MM.1S (cell line): ENCODE results near the gene BPIFB3.

Experiments used
- DNase-seq: peaks from one replicate; pipeline ENCODE4 v3.0.0-alpha.2; 2015
- H2AFZ ChIP-seq: fragments of 300-600 bp; sonication (generic); 2 replicates; pipeline ENCODE4 v1.6.0; 2016; ENCODE audit warnings: antibody characterized with exemption, low read length
- H3F3A ChIP-seq: fragments of 300-600 bp; sonication (generic); 2 replicates; pipeline ENCODE4 v1.6.1; 2016; ENCODE audit warnings: mild to moderate bottlenecking, antibody characterized with exemption, low read length, moderate library complexity, mixed read lengths; ENCODE audit not compliant: insufficient read depth
- H3K27ac ChIP-seq: fragments of 300-600 bp; sonication (generic); 2 replicates; pipeline ENCODE4 v1.5.1; 2016; ENCODE audit warnings: mild to moderate bottlenecking, low read length
- H3K27me3 ChIP-seq: fragments of 300-600 bp; sonication (generic); replicated peaks from 2 replicates; pipeline ENCODE4 v1.6.0; 2016; ENCODE audit warnings: low read length; ENCODE audit not compliant: insufficient read depth
- H3K36me3 ChIP-seq: fragments of 300-600 bp; sonication (generic); replicated peaks from 2 replicates; pipeline ENCODE4 v1.6.1; 2016; ENCODE audit warnings: mild to moderate bottlenecking, low read length, mixed read lengths; ENCODE audit not compliant: insufficient read depth
- H3K4me1 ChIP-seq: fragments of 300-600 bp; sonication (generic); 2 replicates; pipeline ENCODE4 v1.6.1; 2016; ENCODE audit warnings: low read length, mixed read lengths
- H3K4me2 ChIP-seq: fragments of 300-600 bp; sonication (generic); 2 replicates; pipeline ENCODE4 v1.6.0; 2016; ENCODE audit warnings: low read depth, low read length
- H3K4me3 ChIP-seq: fragments of 300-600 bp; sonication (generic); 2 replicates; pipeline ENCODE4 v1.5.1; 2016; ENCODE audit warnings: low read length, mixed read lengths
- H3K79me2 ChIP-seq: fragments of 300-600 bp; sonication (generic); 2 replicates; pipeline ENCODE4 v1.6.1; 2016; ENCODE audit warnings: mixed run types, low read length, mixed read lengths
- H3K9ac ChIP-seq: fragments of 300-600 bp; sonication (generic); 2 replicates; pipeline ENCODE4 v1.6.1; 2016; ENCODE audit warnings: low read length, mixed read lengths
- H3K9me2 ChIP-seq: fragments of 300-600 bp; sonication (generic); replicated peaks from 2 replicates; pipeline ENCODE4 v1.6.1; 2016; ENCODE audit warnings: mild to moderate bottlenecking, low read length, mixed read lengths; ENCODE audit not compliant: insufficient read depth
- H3K9me3 ChIP-seq: fragments of 300-600 bp; sonication (generic); replicated peaks from 2 replicates; pipeline ENCODE4 v1.6.1; 2016; ENCODE audit warnings: mild to moderate bottlenecking, low read length, mixed read lengths; ENCODE audit not compliant: insufficient read depth
- H4K20me1 ChIP-seq: fragments of 300-600 bp; sonication (generic); 2 replicates; pipeline ENCODE4 v1.6.1; 2016; ENCODE audit warnings: mild to moderate bottlenecking, low read length, moderate library complexity, mixed read lengths; ENCODE audit not compliant: insufficient read depth
- CTCF ChIP-seq: fragments of 300-600 bp; sonication (generic); IDR thresholded peaks from 2 replicates; pipeline ENCODE4 v1.5.1; 2016; ENCODE audit warnings: antibody characterized with exemption, low read length, mixed read lengths
- EZH2 ChIP-seq: fragments of 300-600 bp; sonication (generic); optimal IDR thresholded peaks from 2 replicates; pipeline ENCODE3; 2017; ENCODE audit warnings: low read depth, mild to moderate bottlenecking, antibody characterized with exemption, low read length, mixed read lengths
- EZH2phosphoT487 ChIP-seq: fragments of 300-600 bp; sonication (generic); IDR thresholded peaks from 2 replicates; pipeline ENCODE4 v1.6.1; 2018; ENCODE audit warnings: antibody characterized with exemption, low read length

BPIFB3 gene

DNA sequence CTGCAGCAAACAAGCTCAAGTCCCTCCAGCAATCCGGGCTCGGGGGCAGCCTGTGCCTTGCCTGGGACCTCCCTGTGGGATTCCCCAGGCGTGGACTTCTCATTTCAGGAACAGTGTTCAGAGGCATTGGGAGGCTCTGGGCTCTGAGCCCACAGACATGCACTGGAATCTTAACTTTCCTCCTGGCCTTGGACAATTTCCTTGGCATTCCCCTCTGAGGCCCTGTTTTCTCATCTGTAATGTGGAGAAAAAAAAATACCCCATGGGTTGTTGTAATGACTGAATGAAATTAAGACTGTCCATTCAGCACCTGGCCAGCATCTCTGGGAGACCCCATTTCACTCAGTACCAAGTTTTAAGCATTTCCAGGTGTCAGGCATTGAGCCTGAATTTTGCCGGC, 43.3 kb downstream of the BPIFB3 start:
- no peaks in the 10 kb centered on the region for H3K4me1 ChIP-seq
- H3K27me3 ChIP-seq = peaks cover 31% of the 10 kb centered on the region
- H3F3A ChIP-seq = no peaks in the 10 kb centered on the region
- H3K9ac ChIP-seq = no peak overlapping the region
- no peak overlapping the region for H3K4me2 ChIP-seq
- H3K9me2 ChIP-seq = no peaks in the 10 kb centered on the region
- no peak overlapping the region for H3K4me3 ChIP-seq
- H2AFZ ChIP-seq = no peak overlapping the region
- DNase-seq = no peak
- no peaks in the 10 kb centered on the region for H4K20me1 ChIP-seq
- no peak for TF ChIP-seq CTCF
- no peak for TF ChIP-seq EZH2
- TF ChIP-seq EZH2phosphoT487 = no peak
- H3K36me3 ChIP-seq = no peaks in the 10 kb centered on the region
- H3K9me3 ChIP-seq = no peaks in the 10 kb centered on the region
- no peak overlapping the region for H3K27ac ChIP-seq
- H3K79me2 ChIP-seq = no peaks in the 10 kb centered on the region

DNA sequence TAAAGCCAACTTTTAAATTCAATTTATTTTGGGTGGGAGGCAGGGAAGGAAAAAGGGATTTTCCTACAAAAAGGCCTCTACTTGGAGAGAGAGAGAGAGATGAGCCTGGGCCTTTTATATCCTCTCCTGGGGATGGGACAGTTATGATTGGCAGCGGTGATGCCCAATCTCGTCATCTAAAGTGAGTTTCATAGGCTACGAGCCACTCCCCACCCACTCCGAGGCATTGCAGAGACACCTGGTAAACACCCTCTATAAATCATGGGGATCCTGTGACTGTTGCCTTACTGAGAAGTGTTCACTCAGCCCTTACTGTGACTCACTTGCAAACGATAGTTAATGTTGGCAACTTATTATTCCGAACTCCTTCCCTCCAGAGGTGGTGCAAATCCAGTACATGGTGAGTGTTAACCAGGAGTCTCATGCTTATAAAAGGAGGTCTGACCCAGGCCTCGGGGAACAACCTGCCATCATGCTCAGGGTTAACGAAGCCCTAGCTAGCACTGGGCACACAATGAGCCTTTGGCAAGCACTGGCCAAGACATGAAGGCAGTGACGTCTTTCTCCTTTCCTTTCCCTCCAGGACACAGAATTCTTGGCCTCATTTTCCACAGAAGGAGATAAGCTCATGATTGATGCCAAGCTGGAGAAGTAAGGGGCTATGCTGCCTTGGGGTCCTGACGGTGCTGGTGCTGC, 46.3 kb downstream of the BPIFB3 start:
- TF ChIP-seq EZH2phosphoT487 = no peak
- TF ChIP-seq EZH2 = no peak
- TF ChIP-seq CTCF = no peak

GRCh38 chr20:33103556-33103955, 49.9 kb downstream of the BPIFB3 start:
- Histone ChIP-seq H3K9ac (no peak overlapping the region), H3K27ac (no peak overlapping the region), H2AFZ (no peak overlapping the region), H3K36me3 (no peaks in the 10 kb centered on the region), H3K4me2 (no peak overlapping the region), H3K9me3 (no peaks in the 10 kb centered on the region), H3K79me2 (no peaks in the 10 kb centered on the region), H3K4me1 (no peaks in the 10 kb centered on the region), H3F3A (no peaks in the 10 kb centered on the region), H3K27me3 (peaks cover 59% of the 10 kb centered on the region), H4K20me1 (no peaks in the 10 kb centered on the region), H3K9me2 (no peaks in the 10 kb centered on the region), H3K4me3 (no peak overlapping the region)
- no peak for TF ChIP-seq EZH2
- TF ChIP-seq EZH2phosphoT487 = no peak
- no peak for TF ChIP-seq CTCF
- no peak for DNase-seq

More for the DNA sequence above, 46.3 kb downstream of the BPIFB3 start:
- no peaks in the 10 kb centered on the region for H3K9me2 ChIP-seq
- H3K4me1 ChIP-seq = no peaks in the 10 kb centered on the region
- H2AFZ ChIP-seq = no peak overlapping the region
- no peak overlapping the region for H3K27ac ChIP-seq
- H3K27me3 ChIP-seq = peaks cover 50% of the 10 kb centered on the region
- no peak overlapping the region for H3K4me2 ChIP-seq
- no peak for DNase-seq
- no peak overlapping the region for H3K4me3 ChIP-seq
- no peaks in the 10 kb centered on the region for H3K9me3 ChIP-seq
- no peaks in the 10 kb centered on the region for H3F3A ChIP-seq
- H3K36me3 ChIP-seq = no peaks in the 10 kb centered on the region
- no peaks in the 10 kb centered on the region for H3K79me2 ChIP-seq
- H3K9ac ChIP-seq = no peak overlapping the region
- no peaks in the 10 kb centered on the region for H4K20me1 ChIP-seq
